Mucosa of descending colon (tissue), 3 donors: ENCODE measurements around the gene FGGY. TPM values are rescaled to one million over a fixed set of nuclear protein-coding genes. Genes with fewer than 3 reads are reported as not detected.

Experiments used
- ATAC-seq: fragments of 200-7000 bp; cut with Tn5 transposase; one replicate; pipeline ENCODE4 v1.9.1; 2020; ENCODE audit warnings: mild to moderate bottlenecking, moderate library complexity
- DNase-seq, 3 donors: peaks; one replicate each; pipeline ENCODE4 v3.0.0-alpha.2; 2020
- H3K36me3 ChIP-seq: fragments of 200-600 bp; one replicate; pipeline ENCODE4 v1.8.0; 2021; ENCODE audit warnings: low read depth, mild to moderate bottlenecking
- H3K4me1 ChIP-seq: fragments of 200-600 bp; one replicate; pipeline ENCODE4 v1.8.0; 2021; ENCODE audit warnings: low read depth, mild to moderate bottlenecking
- H3K4me3 ChIP-seq: fragments of 200-600 bp; one replicate; pipeline ENCODE4 v1.8.0; 2021; ENCODE audit warnings: mild to moderate bottlenecking
- H3K9me3 ChIP-seq: fragments of 200-600 bp; one replicate; pipeline ENCODE4 v1.8.0; 2021; ENCODE audit warnings: mild to moderate bottlenecking
- intact Hi-C, 2 donors: fragments of 100-400 bp; cut with DNase I in 1 of 2; cut with micrococcal nuclease in 1 of 2; formaldehyde crosslinking; loops; one replicate each; pipeline versions ENCODE4 v1.11.0 to v1.11.1; 2022; cut with DNase I, micrococcal nuclease
- total RNA-seq, 3 donors: library from RNA; stranded (reverse); fragmentation: NEBNext Ultra II Directional in 2 of 3; extraction: Animal tissue kit (Norgen Biotek cat#: 25700) in 2 of 3; gene quantifications; one replicate each; pipeline versions ENCODE4 v1.2.1 to v1.2.4, GENCODE V29; 2021 to 2023
- TF ChIP-seq, protein P1 (sequence below): fragments of 200-600 bp; IDR thresholded peaks from one replicate; pipeline ENCODE4 v1.8.0; 2022; ENCODE audit warnings: antibody characterized with exemption, mild to moderate bottlenecking
- donor health status: DM: no; HTN: no; CAD: no; lungs with moderate emphysema.
- donor health status: DM: no; HTN: no; CAD: no.
- donor health status: DM: no; HTN: yes; CAD: no.

Gene FGGY
- total RNA-seq, 3 donors from 2014 or later = 25.2 to 38.3 (median 36.6) TPM

- no peak for DNase-seq
- Histone ChIP-seq H3K4me3 (no peak overlapping the region), H3K9me3 (no peaks in the 10 kb centered on the region), H3K36me3 (no peaks in the 10 kb centered on the region), H3K4me1 (no peaks in the 10 kb centered on the region)
- TF ChIP-seq, protein P1, sequence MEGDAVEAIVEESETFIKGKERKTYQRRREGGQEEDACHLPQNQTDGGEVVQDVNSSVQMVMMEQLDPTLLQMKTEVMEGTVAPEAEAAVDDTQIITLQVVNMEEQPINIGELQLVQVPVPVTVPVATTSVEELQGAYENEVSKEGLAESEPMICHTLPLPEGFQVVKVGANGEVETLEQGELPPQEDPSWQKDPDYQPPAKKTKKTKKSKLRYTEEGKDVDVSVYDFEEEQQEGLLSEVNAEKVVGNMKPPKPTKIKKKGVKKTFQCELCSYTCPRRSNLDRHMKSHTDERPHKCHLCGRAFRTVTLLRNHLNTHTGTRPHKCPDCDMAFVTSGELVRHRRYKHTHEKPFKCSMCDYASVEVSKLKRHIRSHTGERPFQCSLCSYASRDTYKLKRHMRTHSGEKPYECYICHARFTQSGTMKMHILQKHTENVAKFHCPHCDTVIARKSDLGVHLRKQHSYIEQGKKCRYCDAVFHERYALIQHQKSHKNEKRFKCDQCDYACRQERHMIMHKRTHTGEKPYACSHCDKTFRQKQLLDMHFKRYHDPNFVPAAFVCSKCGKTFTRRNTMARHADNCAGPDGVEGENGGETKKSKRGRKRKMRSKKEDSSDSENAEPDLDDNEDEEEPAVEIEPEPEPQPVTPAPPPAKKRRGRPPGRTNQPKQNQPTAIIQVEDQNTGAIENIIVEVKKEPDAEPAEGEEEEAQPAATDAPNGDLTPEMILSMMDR = no peak
- no peak for ATAC-seq
- intact Hi-C loops = no loop called here
These were observed 334.8 kb downstream of the FGGY start for GRCh38 chr1:59631561-59632255.

DNA sequence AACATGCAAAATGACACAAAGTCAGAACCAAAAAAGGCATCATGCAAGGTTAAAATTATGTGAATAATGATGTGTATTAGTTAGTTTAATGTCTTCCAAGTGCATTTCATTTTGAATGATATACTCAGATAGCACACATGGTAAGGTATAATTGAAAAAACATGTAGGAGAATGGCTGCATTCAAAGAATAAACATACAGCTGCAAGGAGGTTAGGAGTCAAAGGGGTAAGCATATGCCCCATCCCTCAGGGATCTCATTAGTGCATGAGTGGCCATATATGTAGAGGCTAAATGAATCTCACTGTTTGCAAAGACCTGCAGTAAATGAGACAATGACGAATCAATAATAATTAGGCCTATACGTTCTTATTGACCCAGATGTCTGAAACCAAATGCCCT lies 338.2 kb downstream of the FGGY start:
- no peak for ATAC-seq
- Histone ChIP-seq H3K4me3 (no peak overlapping the region), H3K9me3 (no peaks in the 10 kb centered on the region), H3K4me1 (no peaks in the 10 kb centered on the region), H3K36me3 (no peaks in the 10 kb centered on the region)
- no peak for DNase-seq
- intact Hi-C loops = no loop called here
- TF ChIP-seq, protein P1 = no peak

- ATAC-seq = peak; percentile 40
- peak in 1 of 3 donors; percentile 10 for DNase-seq
- H3K4me1 ChIP-seq = no peaks in the 10 kb centered on the region
- TF ChIP-seq, protein P1 = no peak
- H3K36me3 ChIP-seq = no peaks in the 10 kb centered on the region
- intact Hi-C loops = no loop called here
- H3K9me3 ChIP-seq = no peaks in the 10 kb centered on the region
- H3K4me3 ChIP-seq = no peak overlapping the region
These were observed 341.4 kb downstream of the FGGY start for GRCh38 chr1:59638231-59638711.

DNA sequence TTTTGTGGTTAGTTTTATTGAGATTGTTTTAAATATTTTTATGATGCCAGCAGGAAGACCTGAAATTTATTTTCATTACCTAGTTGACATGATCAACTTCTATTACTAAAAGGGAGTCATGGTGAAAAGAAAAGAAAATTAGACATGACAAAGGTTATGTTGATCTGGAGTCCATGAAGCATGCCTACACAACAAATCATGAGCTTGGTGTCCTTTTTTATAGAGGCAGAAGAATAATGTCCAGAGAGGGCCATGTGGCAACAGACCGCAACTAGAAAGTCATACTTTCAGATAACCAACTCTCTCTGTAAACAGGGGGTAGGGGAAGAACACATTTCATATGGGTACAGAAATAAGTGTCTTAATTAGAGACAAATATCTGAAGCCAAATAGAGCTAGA lies 342.4 kb downstream of the FGGY start:
- intact Hi-C loops = no loop called here
- H3K4me1 ChIP-seq = no peaks in the 10 kb centered on the region
- H3K36me3 ChIP-seq = no peaks in the 10 kb centered on the region
- DNase-seq (no peak), ATAC-seq (no peak)
- H3K4me3 ChIP-seq = no peak overlapping the region
- H3K9me3 ChIP-seq = no peaks in the 10 kb centered on the region
- TF ChIP-seq, protein P1 = no peak

GRCh38 chr1:59640851-59641250 lies 344.0 kb downstream of the FGGY start:
- no peaks in the 10 kb centered on the region for H3K36me3 ChIP-seq
- no peak overlapping the region for H3K4me3 ChIP-seq
- no peaks in the 10 kb centered on the region for H3K9me3 ChIP-seq
- no peaks in the 10 kb centered on the region for H3K4me1 ChIP-seq
- intact Hi-C loops = no loop called here
- TF ChIP-seq, protein P1 = no peak
- ATAC-seq = no peak
- no peak for DNase-seq

DNA sequence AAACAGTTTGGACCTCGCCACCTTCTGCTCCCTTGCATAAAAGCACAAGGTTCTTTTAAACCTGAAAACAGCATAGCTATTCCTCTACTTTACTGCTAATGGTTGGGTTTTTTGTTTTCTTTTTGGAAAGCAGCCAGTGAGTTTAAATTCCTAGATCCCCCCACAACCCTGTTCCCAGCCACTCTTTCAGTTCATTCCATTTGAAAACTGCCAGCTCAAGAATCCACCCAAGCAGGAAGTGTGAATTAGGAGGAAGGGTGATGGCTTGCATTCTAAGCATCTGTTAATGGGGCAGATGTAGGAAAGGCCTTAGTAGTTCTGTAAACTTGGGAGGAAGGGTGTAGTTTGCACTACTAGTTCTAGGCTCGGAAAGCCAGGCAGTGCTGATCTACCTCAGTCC lies 344.9 kb downstream of the FGGY start:
- intact Hi-C loops = no loop called here
- TF ChIP-seq, protein P1 = no peak
- ATAC-seq (no peak), DNase-seq (no peak)
- Histone ChIP-seq H3K4me1 (no peaks in the 10 kb centered on the region), H3K36me3 (no peaks in the 10 kb centered on the region), H3K4me3 (no peak overlapping the region), H3K9me3 (no peaks in the 10 kb centered on the region)
